Upper lobe of right lung (tissue), 1 donor: ENCODE results near the gene NDUFAB1. TPM values are rescaled to one million over a fixed set of nuclear protein-coding genes. Genes with fewer than 3 reads are reported as not detected.

Source experiments
- ATAC-seq: fragments of 200-7000 bp; cut with Tn5 transposase; one replicate; pipeline ENCODE4 v1.9.1; 2020; ENCODE audit warnings: mild to moderate bottlenecking, moderate library complexity
- DNase-seq: peaks from one replicate; pipeline ENCODE4 v3.0.0-alpha.2; 2020
- H3K27ac ChIP-seq: fragments of 200-600 bp; one replicate; pipeline ENCODE4 v1.8.0; 2022
- H3K27me3 ChIP-seq: fragments of 200-600 bp; one replicate; pipeline ENCODE4 v1.8.0; 2022; ENCODE audit warnings: mild to moderate bottlenecking
- H3K36me3 ChIP-seq: fragments of 200-600 bp; one replicate; pipeline ENCODE4 v1.8.0; 2022
- H3K4me1 ChIP-seq: fragments of 200-600 bp; one replicate; pipeline ENCODE4 v1.8.0; 2022
- H3K4me3 ChIP-seq: fragments of 200-600 bp; one replicate; pipeline ENCODE4 v1.8.0; 2022; ENCODE audit warnings: mild to moderate bottlenecking
- H3K9me3 ChIP-seq: fragments of 200-600 bp; one replicate; pipeline ENCODE4 v1.8.0; 2022
- intact Hi-C: fragments of 100-400 bp; cut with DNase I; formaldehyde crosslinking; loops from one replicate; pipeline ENCODE4 v1.11.0; 2022
- total RNA-seq: library from RNA; stranded (reverse); fragmentation: NEBNext Ultra II Directional; extraction: Animal tissue kit (Norgen Biotek cat#: 25700); gene quantifications from one replicate; pipeline ENCODE4 v1.2.1, GENCODE V29; 2021
- TF ChIP-seq, protein P1 (sequence below): fragments of 200-600 bp; IDR thresholded peaks from one replicate; pipeline ENCODE4 v1.8.0; 2022; ENCODE audit warnings: antibody characterized with exemption
- donor health status: DM: no; HTN: yes; CAD: no; lungs with severe emphysema.

NDUFAB1 gene
- total RNA-seq, 1 donor from 2014 or later: 49.2 TPM

- H3K9me3 ChIP-seq: no peaks in the 10 kb centered on the region
- intact Hi-C loops: no loop called here
- ATAC-seq (no peak), DNase-seq (no peak)
- no peaks in the 10 kb centered on the region for H3K4me1 ChIP-seq
- H3K36me3 ChIP-seq: peaks cover 65% of the 10 kb centered on the region
- no peaks in the 10 kb centered on the region for H3K27me3 ChIP-seq
- H3K4me3 ChIP-seq: no peak overlapping the region
- TF ChIP-seq, protein P1, sequence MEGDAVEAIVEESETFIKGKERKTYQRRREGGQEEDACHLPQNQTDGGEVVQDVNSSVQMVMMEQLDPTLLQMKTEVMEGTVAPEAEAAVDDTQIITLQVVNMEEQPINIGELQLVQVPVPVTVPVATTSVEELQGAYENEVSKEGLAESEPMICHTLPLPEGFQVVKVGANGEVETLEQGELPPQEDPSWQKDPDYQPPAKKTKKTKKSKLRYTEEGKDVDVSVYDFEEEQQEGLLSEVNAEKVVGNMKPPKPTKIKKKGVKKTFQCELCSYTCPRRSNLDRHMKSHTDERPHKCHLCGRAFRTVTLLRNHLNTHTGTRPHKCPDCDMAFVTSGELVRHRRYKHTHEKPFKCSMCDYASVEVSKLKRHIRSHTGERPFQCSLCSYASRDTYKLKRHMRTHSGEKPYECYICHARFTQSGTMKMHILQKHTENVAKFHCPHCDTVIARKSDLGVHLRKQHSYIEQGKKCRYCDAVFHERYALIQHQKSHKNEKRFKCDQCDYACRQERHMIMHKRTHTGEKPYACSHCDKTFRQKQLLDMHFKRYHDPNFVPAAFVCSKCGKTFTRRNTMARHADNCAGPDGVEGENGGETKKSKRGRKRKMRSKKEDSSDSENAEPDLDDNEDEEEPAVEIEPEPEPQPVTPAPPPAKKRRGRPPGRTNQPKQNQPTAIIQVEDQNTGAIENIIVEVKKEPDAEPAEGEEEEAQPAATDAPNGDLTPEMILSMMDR: no peak
- H3K27ac ChIP-seq: no peak overlapping the region
These were observed 13.8 kb upstream of the NDUFAB1 start for GRCh38 chr16:23609929-23610328.

GRCh38 chr16:23608194-23608593, 12.1 kb upstream of the NDUFAB1 start:
- Histone ChIP-seq H3K27me3 (no peaks in the 10 kb centered on the region), H3K27ac (no peak overlapping the region), H3K4me1 (no peaks in the 10 kb centered on the region), H3K9me3 (no peaks in the 10 kb centered on the region), H3K36me3 (peaks cover 72% of the 10 kb centered on the region), H3K4me3 (no peak overlapping the region)
- TF ChIP-seq, protein P1: no peak
- DNase-seq (no peak), ATAC-seq (peak; percentile 12)
- intact Hi-C loops: no loop called here

DNA sequence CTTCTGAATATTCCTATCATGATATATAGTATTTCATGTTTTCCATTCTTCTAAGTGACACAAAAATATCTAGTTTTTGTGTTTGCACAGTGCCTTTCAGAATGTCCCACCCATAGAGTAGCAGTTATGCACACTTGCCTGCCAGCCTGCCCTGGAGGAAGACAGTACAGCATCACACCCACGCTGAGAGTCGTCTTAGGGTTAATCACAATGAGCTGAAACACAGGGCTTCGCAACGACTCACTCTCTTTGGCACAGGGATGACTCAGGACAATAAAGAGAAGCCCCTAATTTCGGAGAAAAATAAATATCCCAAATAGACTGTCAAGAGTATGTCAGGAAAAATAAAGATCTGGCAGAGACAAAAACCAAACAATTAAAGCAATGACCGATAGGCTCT, 11.6 kb upstream of the NDUFAB1 start:
- H3K9me3 ChIP-seq: no peaks in the 10 kb centered on the region
- H3K27me3 ChIP-seq: no peaks in the 10 kb centered on the region
- no peaks in the 10 kb centered on the region for H3K4me1 ChIP-seq
- TF ChIP-seq, protein P1: no peak
- no peak for DNase-seq
- no peak for ATAC-seq
- no peak overlapping the region for H3K27ac ChIP-seq
- intact Hi-C loops: no loop called here
- H3K36me3 ChIP-seq: peaks cover 72% of the 10 kb centered on the region
- H3K4me3 ChIP-seq: no peak overlapping the region

DNA sequence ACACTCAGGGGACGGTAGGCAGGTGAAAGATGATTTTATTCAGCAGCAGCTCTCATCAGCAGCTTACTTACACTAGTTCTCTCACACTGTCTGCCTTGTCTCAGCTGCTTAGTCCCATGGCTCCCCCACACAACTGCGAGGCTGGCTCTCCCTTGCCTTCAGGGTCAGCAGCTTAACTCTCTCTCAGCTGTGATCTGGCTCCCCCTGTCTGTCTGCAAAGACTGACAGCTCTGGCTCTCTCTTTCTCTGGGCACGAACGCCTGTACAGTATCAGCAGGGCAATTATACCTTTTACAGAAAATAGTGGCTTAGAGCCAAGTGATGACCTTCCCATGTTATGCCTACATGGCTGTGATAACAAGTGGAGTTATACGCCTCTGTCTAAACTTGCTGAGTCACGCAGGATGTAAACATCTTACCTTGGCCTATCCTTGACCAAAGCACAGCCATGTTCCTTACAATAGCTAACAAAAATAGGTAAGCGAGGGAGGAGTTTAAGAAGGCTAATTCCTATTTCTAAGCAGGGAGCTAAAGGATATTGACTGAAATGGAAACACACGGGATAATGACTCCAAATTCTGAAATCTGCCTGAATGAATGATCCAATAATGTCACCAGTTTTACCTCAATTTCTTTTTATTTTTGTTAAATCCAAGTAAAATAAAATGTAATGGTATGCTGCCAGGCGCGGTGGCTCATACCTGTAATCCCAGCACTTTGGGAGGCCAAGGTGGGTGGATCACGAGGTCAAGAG, 1.1 kb upstream of the NDUFAB1 start:
- H3K36me3 ChIP-seq: peaks cover 21% of the 10 kb centered on the region
- TF ChIP-seq, protein P1: no peak
- no peak for ATAC-seq
- H3K4me3 ChIP-seq: no peak overlapping the region
- H3K27ac ChIP-seq: no peak overlapping the region
- no peaks in the 10 kb centered on the region for H3K9me3 ChIP-seq
- intact Hi-C loops: no loop called here
- no peak for DNase-seq
- no peaks in the 10 kb centered on the region for H3K27me3 ChIP-seq
- peaks cover 12% of the 10 kb centered on the region for H3K4me1 ChIP-seq

GRCh38 chr16:23595246-23595950, 718 bp downstream of the NDUFAB1 start:
- H3K4me1 ChIP-seq: peaks cover 12% of the 10 kb centered on the region
- no peak for DNase-seq
- ATAC-seq: no peak
- intact Hi-C loops: no loop called here
- no peaks in the 10 kb centered on the region for H3K27me3 ChIP-seq
- H3K9me3 ChIP-seq: no peaks in the 10 kb centered on the region
- peak overlapping the region; percentile 89 for H3K27ac ChIP-seq
- peak overlapping the region; percentile 97 for H3K4me3 ChIP-seq
- TF ChIP-seq, protein P1: no peak
- peaks cover 31% of the 10 kb centered on the region for H3K36me3 ChIP-seq
